ENCODE results near the gene RIOK1.

RIOK1 gene

GRCh38 chr6:7406743-7407142, 17.1 kb downstream of the RIOK1 start:
- in situ Hi-C loops (cut with HindIII; ENCODE audit: low sequenced_read_pairs), result no loop called here

- in situ Hi-C loops (cut with HindIII; ENCODE audit: low sequenced_read_pairs), result no loop called here
These were observed 20.1 kb downstream of the RIOK1 start for GRCh38 chr6:7409740-7410139.

GRCh38 chr6:7410851-7411250, 21.2 kb downstream of the RIOK1 start:
- in situ Hi-C loops (cut with HindIII; ENCODE audit: low sequenced_read_pairs), result no loop called here

GRCh38 chr6:7411328-7411727, 21.7 kb downstream of the RIOK1 start:
- in situ Hi-C loops (cut with HindIII; ENCODE audit: low sequenced_read_pairs), result no loop called here

GRCh38 chr6:7413151-7413823, 23.7 kb downstream of the RIOK1 start:
- in situ Hi-C loops (cut with HindIII; ENCODE audit: low sequenced_read_pairs), result no loop called here

GRCh38 chr6:7414811-7415210, 25.2 kb downstream of the RIOK1 start:
- in situ Hi-C loops (cut with HindIII; ENCODE audit: low sequenced_read_pairs), result no loop called here

- in situ Hi-C loops (cut with HindIII; ENCODE audit: low sequenced_read_pairs), result no loop called here
These were observed 28.1 kb downstream of the RIOK1 start for GRCh38 chr6:7417684-7418083.

- in situ Hi-C loops (cut with HindIII; ENCODE audit: low sequenced_read_pairs), result no loop called here
These were observed 28.8 kb downstream of the RIOK1 start for GRCh38 chr6:7418238-7418905.

GRCh38 chr6:7419065-7419464, 29.5 kb downstream of the RIOK1 start:
- in situ Hi-C loops (cut with HindIII; ENCODE audit: low sequenced_read_pairs), result no loop called here

GRCh38 chr6:7421066-7421465, 31.5 kb downstream of the RIOK1 start:
- in situ Hi-C loops (cut with HindIII; ENCODE audit: low sequenced_read_pairs), result no loop called here

GRCh38 chr6:7424058-7424457, 34.5 kb downstream of the RIOK1 start:
- in situ Hi-C loops (cut with HindIII; ENCODE audit: low sequenced_read_pairs), result no loop called here

GRCh38 chr6:7424967-7425807, 35.6 kb downstream of the RIOK1 start:
- in situ Hi-C loops (cut with HindIII; ENCODE audit: low sequenced_read_pairs), result no loop called here

- in situ Hi-C loops (cut with HindIII; ENCODE audit: low sequenced_read_pairs), result no loop called here
These were observed 36.2 kb downstream of the RIOK1 start for GRCh38 chr6:7425808-7426190.

GRCh38 chr6:7426447-7427169, 37.0 kb downstream of the RIOK1 start:
- in situ Hi-C loops (cut with HindIII; ENCODE audit: low sequenced_read_pairs), result no loop called here

GRCh38 chr6:7431313-7431673, 41.7 kb downstream of the RIOK1 start:
- in situ Hi-C loops (cut with HindIII; ENCODE audit: low sequenced_read_pairs), result no loop called here

- in situ Hi-C loops (cut with HindIII; ENCODE audit: low sequenced_read_pairs), result no loop called here
These were observed 42.2 kb downstream of the RIOK1 start for GRCh38 chr6:7431674-7432390.

GRCh38 chr6:7432391-7433120, 42.9 kb downstream of the RIOK1 start:
- in situ Hi-C loops (cut with HindIII; ENCODE audit: low sequenced_read_pairs), result no loop called here

- in situ Hi-C loops (cut with HindIII; ENCODE audit: low sequenced_read_pairs), result no loop called here
These were observed 43.6 kb downstream of the RIOK1 start for GRCh38 chr6:7433121-7433617.

GRCh38 chr6:7434672-7435071, 45.1 kb downstream of the RIOK1 start:
- in situ Hi-C loops (cut with HindIII; ENCODE audit: low sequenced_read_pairs), result no loop called here

GRCh38 chr6:7438011-7438410, 48.4 kb downstream of the RIOK1 start:
- in situ Hi-C loops (cut with HindIII; ENCODE audit: low sequenced_read_pairs), result no loop called here
